AG04449 (cell line): ENCODE data around the gene CMTM6.
"Not testable (repeated sequence)": the region's sequence is repeated elsewhere in the genome, so short reads cannot be mapped to it uniquely, and the experiment has no call there.

ENCODE experiments used
- CTCF ChIA-PET: fragments of 350-600 bp; formaldehyde crosslinking; extraction: SDS; loops from one replicate; lab custom pipeline; 2021; ENCODE audit warnings: antibody characterized with exemption; lab: Yijun Ruan, JAX
- POLR2A ChIA-PET: fragments of 400-600, 350-600 bp; formaldehyde crosslinking; extraction: SDS; loops from one replicate; lab custom pipeline; 2020; ENCODE audit warnings: antibody characterized with exemption, inconsistent platforms; lab: Yijun Ruan, JAX
- DNase-seq: peaks from one replicate; pipeline ENCODE4 v3.0.0-alpha.2; 2010; ENCODE audit warnings: low read depth, low spot score
- H3K4me3 ChIP-seq: 2 replicates; pipeline ENCODE4 v1.5.1; 2011; ENCODE audit warnings: low read depth, mild to moderate bottlenecking, control low read depth, low read length
- TF ChIP-seq, protein P1 (sequence below): IDR thresholded peaks from one replicate; pipeline ENCODE4 v1.5.1; 2011; ENCODE audit warnings: mild to moderate bottlenecking, moderate library complexity, low read length, control low read depth, inconsistent platforms; ENCODE audit not compliant: insufficient read depth; ENCODE audit errors: missing control alignments

Gene CMTM6

DNA sequence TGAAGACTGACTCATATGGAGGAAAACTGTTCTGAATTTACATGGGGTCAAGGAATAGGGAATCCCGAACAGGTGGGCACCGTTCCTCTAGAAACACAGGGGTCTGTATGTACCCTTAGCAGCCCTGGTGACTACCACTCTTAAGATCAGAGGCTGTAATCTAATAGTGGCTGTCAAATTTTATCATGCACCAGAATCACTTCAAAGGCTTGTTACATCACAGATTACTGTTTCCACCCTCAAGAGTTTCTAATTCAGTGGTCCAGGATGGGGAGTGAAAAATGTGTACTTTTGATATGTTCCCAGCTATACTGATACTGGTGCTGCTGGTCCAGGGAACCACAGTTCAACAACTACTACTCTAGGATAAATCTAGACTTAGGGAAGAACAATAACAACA is 40.2 kb upstream of the CMTM6 start:
- H3K4me3 ChIP-seq, result no peak overlapping the region
- TF ChIP-seq, protein P1, sequence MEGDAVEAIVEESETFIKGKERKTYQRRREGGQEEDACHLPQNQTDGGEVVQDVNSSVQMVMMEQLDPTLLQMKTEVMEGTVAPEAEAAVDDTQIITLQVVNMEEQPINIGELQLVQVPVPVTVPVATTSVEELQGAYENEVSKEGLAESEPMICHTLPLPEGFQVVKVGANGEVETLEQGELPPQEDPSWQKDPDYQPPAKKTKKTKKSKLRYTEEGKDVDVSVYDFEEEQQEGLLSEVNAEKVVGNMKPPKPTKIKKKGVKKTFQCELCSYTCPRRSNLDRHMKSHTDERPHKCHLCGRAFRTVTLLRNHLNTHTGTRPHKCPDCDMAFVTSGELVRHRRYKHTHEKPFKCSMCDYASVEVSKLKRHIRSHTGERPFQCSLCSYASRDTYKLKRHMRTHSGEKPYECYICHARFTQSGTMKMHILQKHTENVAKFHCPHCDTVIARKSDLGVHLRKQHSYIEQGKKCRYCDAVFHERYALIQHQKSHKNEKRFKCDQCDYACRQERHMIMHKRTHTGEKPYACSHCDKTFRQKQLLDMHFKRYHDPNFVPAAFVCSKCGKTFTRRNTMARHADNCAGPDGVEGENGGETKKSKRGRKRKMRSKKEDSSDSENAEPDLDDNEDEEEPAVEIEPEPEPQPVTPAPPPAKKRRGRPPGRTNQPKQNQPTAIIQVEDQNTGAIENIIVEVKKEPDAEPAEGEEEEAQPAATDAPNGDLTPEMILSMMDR, result no peak
- ChIA-PET CTCF (no interaction called here), POLR2A (no interaction called here)
- no peak for DNase-seq

DNA sequence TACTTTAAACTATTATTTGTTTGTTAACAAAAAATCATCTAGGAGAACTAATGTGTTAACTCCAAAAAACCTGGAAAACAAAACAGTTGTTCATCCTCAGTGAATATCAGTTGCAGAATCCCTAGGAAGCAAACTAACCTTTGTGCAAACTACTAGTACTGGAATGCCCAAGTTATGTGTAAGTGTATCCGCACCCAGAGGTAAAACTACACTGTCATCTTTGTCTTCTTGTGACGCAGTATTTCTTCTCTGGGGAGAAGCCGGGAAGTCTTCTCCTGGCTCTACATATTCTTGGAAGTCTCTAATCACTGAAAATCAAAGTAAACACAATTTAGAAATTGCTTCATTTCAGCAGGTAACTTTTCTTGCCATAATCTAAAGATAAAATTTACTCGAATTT is 38.2 kb upstream of the CMTM6 start:
- ChIA-PET POLR2A (no interaction called here), CTCF (no interaction called here)
- TF ChIP-seq, protein P1, result no peak
- no peak overlapping the region for H3K4me3 ChIP-seq
- DNase-seq, result no peak

DNA sequence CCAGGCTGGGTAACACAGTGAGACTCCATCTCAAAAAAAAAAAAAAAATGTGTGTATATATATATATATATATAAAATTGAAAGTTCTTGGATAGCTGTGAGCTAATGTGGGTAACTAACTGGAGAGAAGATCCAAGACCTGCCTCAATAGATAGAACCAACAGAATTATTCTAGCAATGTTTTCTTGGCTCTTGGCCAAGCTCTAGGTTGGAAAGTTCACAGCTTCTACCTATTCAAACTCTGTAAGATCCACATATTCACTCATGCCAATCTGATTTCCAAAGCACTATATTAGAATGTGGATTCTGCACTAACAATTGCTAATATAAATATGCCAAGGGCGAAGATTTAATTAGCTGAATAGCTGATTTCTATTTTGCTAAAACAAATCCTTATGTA is 29.8 kb upstream of the CMTM6 start:
- ChIA-PET POLR2A (no interaction called here), CTCF (interaction anchor here (0.6 to 0.7 kb wide), 2 partner anchors 22 to 25 kb away, joined by 3 to 4 read pairs; no protein-coding TSS in a partner anchor)
- no peak for DNase-seq
- TF ChIP-seq, protein P1, result no peak
- H3K4me3 ChIP-seq, result no peak overlapping the region

DNA sequence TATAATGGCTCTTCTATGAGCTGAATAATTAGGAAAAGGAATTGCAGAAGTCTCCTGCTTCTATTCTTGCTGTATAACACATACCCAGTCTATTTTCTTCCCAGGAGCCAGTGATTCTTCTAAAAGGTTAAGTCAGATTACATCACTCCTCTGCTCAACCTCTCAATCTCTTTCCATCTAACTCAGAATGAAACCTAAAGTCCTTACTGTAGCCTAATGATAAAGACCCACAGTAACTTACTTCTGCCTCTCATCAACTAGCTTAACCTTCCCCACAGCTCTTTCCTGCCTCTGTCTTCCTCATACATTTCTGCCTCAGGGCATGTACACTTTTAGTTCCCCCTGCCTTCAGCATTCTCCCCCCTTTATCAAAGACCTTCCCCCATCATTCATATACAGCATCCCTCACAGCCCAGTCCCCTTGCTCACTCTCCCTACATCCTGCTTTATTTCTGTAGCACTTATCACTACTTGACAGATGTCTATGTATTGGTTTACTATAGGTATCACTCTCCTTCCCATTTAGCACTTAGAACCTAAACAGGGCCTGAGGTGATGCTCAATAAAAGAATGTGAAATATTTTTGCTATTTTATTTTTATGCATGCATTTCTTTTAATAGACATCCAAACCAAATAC is 28.5 kb upstream of the CMTM6 start:
- TF ChIP-seq, protein P1, result no peak
- ChIA-PET POLR2A (interaction anchor here (1.1 kb wide), 1 partner anchor 183 kb away, joined by 6 read pairs; no protein-coding TSS in a partner anchor), CTCF (no interaction called here)
- no peak overlapping the region for H3K4me3 ChIP-seq
- no peak for DNase-seq

DNA sequence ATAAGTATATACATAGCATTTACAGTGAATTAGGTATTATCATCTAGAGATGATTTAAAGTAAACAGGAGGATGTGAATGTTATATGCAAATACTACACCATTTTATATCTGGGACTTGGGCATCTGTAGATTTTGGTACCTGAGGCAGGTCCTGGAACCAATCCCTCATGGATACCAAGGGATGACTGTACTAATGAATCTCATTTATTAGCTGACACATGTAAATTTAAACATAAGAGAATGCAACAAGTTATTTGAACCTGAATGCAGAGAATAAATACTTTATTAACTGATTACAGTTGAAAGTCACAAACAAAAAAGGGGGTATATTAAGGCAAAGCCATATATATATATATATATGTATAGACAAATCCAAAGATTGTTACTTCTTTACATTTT is 23.1 kb upstream of the CMTM6 start:
- H3K4me3 ChIP-seq, result no peak overlapping the region
- TF ChIP-seq, protein P1, result no peak
- no peak for DNase-seq
- POLR2A ChIA-PET, result no interaction called here
- CTCF ChIA-PET, result interaction anchor here (5.6 kb wide), 1 partner anchor 15 kb away, joined by 29 read pairs; no protein-coding TSS in a partner anchor

DNA sequence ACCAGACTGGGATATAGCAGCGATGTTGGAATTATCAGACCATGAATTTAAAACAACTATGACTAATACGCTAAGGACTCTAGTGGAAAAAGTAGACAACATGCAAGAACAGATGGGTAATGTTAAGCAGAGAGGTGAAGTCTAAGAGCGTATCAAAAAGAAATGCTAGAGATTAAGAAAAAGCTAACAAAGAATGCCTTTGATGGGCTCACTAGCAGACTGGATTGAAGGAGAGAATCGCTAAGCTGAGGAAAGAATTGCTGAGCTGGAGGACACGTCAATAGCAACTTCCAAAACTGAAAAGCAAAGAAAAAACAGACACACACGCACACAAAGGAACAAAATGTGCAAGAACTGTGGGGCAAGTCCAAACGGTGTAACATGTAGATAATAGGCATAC is 20.0 kb upstream of the CMTM6 start:
- no peak for DNase-seq
- POLR2A ChIA-PET, result no interaction called here
- CTCF ChIA-PET, result interaction anchor here (5.6 kb wide), 1 partner anchor 12 kb away, joined by 29 read pairs; no protein-coding TSS in a partner anchor
- TF ChIP-seq, protein P1, result no peak
- no peak overlapping the region for H3K4me3 ChIP-seq

DNA sequence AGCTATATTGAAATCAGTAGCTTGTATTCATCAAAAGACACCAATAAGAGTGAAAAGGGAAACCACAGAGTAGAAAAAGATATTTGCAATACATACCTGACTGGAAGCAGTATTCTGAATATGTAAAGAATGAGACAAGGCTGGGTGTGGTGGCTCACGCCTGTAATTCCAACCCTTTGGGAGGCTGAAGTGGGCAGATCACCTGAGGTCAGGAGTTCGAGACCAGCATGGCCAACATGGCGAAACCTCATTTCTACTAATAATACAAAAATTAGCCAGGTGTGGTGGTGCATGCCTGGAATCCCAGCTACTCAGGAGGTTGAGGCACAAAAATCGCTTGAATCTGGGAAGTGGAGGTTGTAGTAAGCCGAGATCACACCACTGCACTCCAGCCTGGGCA is 16.3 kb upstream of the CMTM6 start:
- ChIA-PET CTCF (interaction anchor here (0.9 kb wide), 1 partner anchor 9 kb away, joined by 7 read pairs; no protein-coding TSS in a partner anchor), POLR2A (interaction anchor here (0.6 kb wide), 1 partner anchor 209 kb away, joined by 3 read pairs; no protein-coding TSS in a partner anchor)
- DNase-seq, H3K4me3 ChIP-seq: not testable (repeated sequence)

DNA sequence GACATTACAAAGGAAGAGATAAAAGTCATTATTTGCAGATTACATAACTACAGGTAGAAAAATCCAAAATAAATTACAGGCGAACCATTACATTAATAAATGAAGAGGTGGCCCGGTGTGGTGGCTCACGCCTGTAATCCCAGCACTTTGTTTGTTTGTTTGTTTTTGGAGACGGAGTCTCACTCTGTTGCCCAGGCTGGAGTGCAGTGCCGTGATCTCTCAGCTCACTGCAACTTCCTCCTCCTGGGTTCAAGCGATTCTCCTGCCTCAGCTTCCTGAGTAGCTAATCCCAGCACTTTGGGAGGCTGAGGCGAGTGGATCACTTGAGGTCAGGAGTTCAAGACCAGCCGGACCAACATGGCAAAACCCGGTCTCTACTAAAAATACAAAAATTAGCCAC is 14.1 kb upstream of the CMTM6 start:
- H3K4me3 ChIP-seq, POLR2A ChIA-PET, DNase-seq, CTCF ChIA-PET: not testable (repeated sequence)
